ENCODE results near the gene CDR2L.
"Not testable (repeated sequence)": the region's sequence is repeated elsewhere in the genome, so short reads cannot be mapped to it uniquely, and the experiment has no call there.

CDR2L gene

GRCh38 chr17:75001915-75002843, 14.7 kb downstream of the CDR2L start:
- H3K4me3 ChIP-seq (replicated peaks; ENCODE audit: low read depth, low read length), result no peak overlapping the region
- DNase-seq (ENCODE audit: extremely low read depth, insufficient read length), result no peak

GRCh38 chr17:75003070-75003956, 15.9 kb downstream of the CDR2L start:
- no peak for TF ChIP-seq CTCF (IDR thresholded peaks at IDR 0.05; ENCODE audit: insufficient read depth, low read length, poor library complexity, severe bottlenecking)
- no peak for DNase-seq (ENCODE audit: extremely low read depth, insufficient read length)
- Histone ChIP-seq H3K4me3 (replicated peaks; ENCODE audit: low read depth, low read length) (no peak overlapping the region), H3K36me3 (ENCODE audit: control insufficient read depth, insufficient read depth, low read length) (no peaks in the 10 kb centered on the region), H3K27me3 (replicated peaks; ENCODE audit: control insufficient read depth, insufficient read depth, low read length) (no peaks in the 10 kb centered on the region; the same call in 1 of the 2 replicates)

More at GRCh38 chr17:75001915-75002843, 14.7 kb downstream of the CDR2L start:
- TF ChIP-seq CTCF (IDR thresholded peaks at IDR 0.05; ENCODE audit: insufficient read depth, low read length, poor library complexity, severe bottlenecking), result no peak
- Histone ChIP-seq H3K36me3 (ENCODE audit: control insufficient read depth, insufficient read depth, low read length) (no peaks in the 10 kb centered on the region), H3K27me3 (replicated peaks; ENCODE audit: control insufficient read depth, insufficient read depth, low read length) (no peaks in the 10 kb centered on the region; the same call in 1 of the 2 replicates)

- no peak overlapping the region for H3K4me3 ChIP-seq (replicated peaks; ENCODE audit: low read depth, low read length)
- no peak for TF ChIP-seq CTCF (IDR thresholded peaks at IDR 0.05; ENCODE audit: insufficient read depth, low read length, poor library complexity, severe bottlenecking)
- DNase-seq (ENCODE audit: extremely low read depth, insufficient read length), result no peak
- no peaks in the 10 kb centered on the region; the same call in 1 of the 2 replicates for H3K27me3 ChIP-seq (replicated peaks; ENCODE audit: control insufficient read depth, insufficient read depth, low read length)
- H3K36me3 ChIP-seq (ENCODE audit: control insufficient read depth, insufficient read depth, low read length), result no peaks in the 10 kb centered on the region
Observed at GRCh38 chr17:75003957-75004355, 16.5 kb downstream of the CDR2L start.

DNA sequence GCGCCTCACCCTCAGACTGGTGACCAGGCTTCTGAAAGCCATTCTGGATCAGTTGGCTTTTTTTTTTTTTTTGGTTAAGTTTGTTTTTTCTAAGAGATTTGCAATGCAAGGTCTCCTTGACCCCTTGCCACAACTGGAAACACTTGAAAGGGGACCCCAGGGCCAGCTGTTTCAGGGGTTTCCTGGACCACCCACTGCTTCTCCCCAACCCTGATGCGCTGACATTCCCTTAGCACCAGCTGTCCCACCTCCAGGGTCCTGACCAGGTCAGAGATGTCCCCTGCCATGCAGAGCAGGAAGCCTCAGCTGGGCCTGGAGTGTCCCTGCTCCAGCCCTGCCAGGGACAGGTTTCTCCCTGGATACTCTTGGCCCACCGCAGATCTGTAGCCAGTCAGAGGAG, 16.9 kb downstream of the CDR2L start:
- no peak for DNase-seq (ENCODE audit: extremely low read depth, insufficient read length)
- Histone ChIP-seq H3K36me3 (ENCODE audit: control insufficient read depth, insufficient read depth, low read length) (no peaks in the 10 kb centered on the region), H3K4me3 (replicated peaks; ENCODE audit: low read depth, low read length) (no peak overlapping the region), H3K27me3 (replicated peaks; ENCODE audit: control insufficient read depth, insufficient read depth, low read length) (no peaks in the 10 kb centered on the region; the same call in 1 of the 2 replicates)
- TF ChIP-seq CTCF (IDR thresholded peaks at IDR 0.05; ENCODE audit: insufficient read depth, low read length, poor library complexity, severe bottlenecking), result no peak

DNA sequence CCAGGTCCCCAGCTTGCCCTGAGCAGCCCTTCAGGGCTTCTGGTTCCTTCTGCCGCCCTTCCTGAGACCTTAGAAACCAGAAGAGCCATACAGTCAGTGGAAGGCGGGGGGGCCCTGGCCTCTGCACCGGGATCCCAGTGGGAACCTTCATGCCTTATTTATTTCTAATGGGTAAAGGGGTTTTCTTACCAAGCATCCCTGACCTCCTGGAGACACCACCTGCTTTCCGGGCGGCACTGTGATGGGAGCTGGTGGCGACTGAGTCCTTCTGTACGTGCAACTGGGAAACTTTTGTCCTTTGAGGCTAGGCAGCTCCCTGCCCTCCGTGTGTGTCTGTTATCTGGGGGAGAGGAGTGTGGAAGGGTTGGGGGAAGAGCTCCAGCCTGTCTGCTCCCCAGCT, 17.9 kb downstream of the CDR2L start:
- TF ChIP-seq CTCF (IDR thresholded peaks at IDR 0.05; ENCODE audit: insufficient read depth, low read length, poor library complexity, severe bottlenecking), result no peak
- no peak overlapping the region for H3K4me3 ChIP-seq (replicated peaks; ENCODE audit: low read depth, low read length)
- no peaks in the 10 kb centered on the region for H3K36me3 ChIP-seq (ENCODE audit: control insufficient read depth, insufficient read depth, low read length)
- no peaks in the 10 kb centered on the region; the same call in 1 of the 2 replicates for H3K27me3 ChIP-seq (replicated peaks; ENCODE audit: control insufficient read depth, insufficient read depth, low read length)
- no peak for DNase-seq (ENCODE audit: extremely low read depth, insufficient read length)

- not testable (repeated sequence) for H3K27me3 ChIP-seq (replicated peaks; ENCODE audit: control insufficient read depth, insufficient read depth, low read length); H3K36me3 ChIP-seq (ENCODE audit: control insufficient read depth, insufficient read depth, low read length); H3K4me3 ChIP-seq (replicated peaks; ENCODE audit: low read depth, low read length); DNase-seq (ENCODE audit: extremely low read depth, insufficient read length)
Observed at GRCh38 chr17:75006084-75006483, 18.7 kb downstream of the CDR2L start.

Measured in GM06990 (cell line).